Measurements from ENCODE around the gene SCD5. TPM values are rescaled to one million over a fixed set of nuclear protein-coding genes. Genes with fewer than 3 reads are reported as not detected.

Gene SCD5
- total and polyA plus RNA-seq, 9 of the 15 experiments (the other 6 are each of a cell fraction or from before 2014, with no cell fraction given) = 0.01 to 0.20 (median 0.03) TPM; not detected in 5

DNA sequence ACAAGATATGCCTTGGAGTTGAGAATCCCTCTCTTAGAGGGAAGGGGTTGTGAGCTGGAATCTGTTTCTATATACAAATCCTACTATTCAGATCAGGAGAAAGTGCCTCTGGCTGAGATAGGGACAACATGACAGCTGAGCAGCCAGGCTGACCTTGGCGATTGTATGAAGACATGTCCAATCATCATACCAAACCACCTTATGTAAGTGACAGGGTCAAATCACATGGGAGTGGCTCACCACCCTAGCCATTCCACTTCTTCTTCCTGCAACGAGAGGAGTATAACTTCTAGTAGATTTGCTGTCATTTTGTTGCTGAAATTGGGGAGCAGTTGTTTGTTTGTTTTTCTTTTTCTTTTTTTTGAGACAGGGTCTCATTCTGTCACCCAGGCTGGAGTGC is 188.6 kb downstream of the SCD5 start:
- H3K79me2 ChIP-seq (ENCODE audit: control insufficient read depth, insufficient read depth, low read length) = no peaks in the 10 kb centered on the region
- no peaks in the 10 kb centered on the region for H3K9me1 ChIP-seq (ENCODE audit: control insufficient read depth, insufficient read depth, low read length)
- FAIRE-seq (no peak), ATAC-seq (no peak), DNase-seq (ENCODE audit: extremely low read depth in 1 of 4, low spot score in 3 of 4) (no peak)
- no peak overlapping the region for H2AFZ ChIP-seq (ENCODE audit: low read depth, low read length)
- H3K27me3 ChIP-seq (ENCODE audit: control insufficient read depth in 2 of 2, insufficient read depth in 2 of 2, low read length in 2 of 2) = peaks cover 13 to 29% of the 10 kb centered on the region in 2 experiments; a peak in 4 of 5 replicates
- H3K36me3 ChIP-seq (ENCODE audit: control insufficient read depth, insufficient read depth, low read length) = no peaks in the 10 kb centered on the region
- WGBS (ENCODE audit: insufficient coverage, low coverage, missing lambda C conversion rate) = 0% methylated on average over 2 of the region's 2 CpGs
- no peak overlapping the region for H3K4me2 ChIP-seq (ENCODE audit: insufficient read depth, low read length)
- CTCF ChIA-PET (ENCODE audit: low intra/inter-chr PET ratio) = no interaction called here
- no peak overlapping the region for H3K27ac ChIP-seq (ENCODE audit: extremely low read depth, low read depth, low read length)
- no peaks in the 10 kb centered on the region for H4K20me1 ChIP-seq (replicated peaks; ENCODE audit: control insufficient read depth, insufficient read depth, low read length)
- H3K4me3 ChIP-seq = no peak overlapping the region
- H3K9ac ChIP-seq (ENCODE audit: insufficient read depth in 1 of 2, low read depth in 2 of 2, low read length in 2 of 2) = no peak overlapping the region
- in situ Hi-C loops (cut with MboI) (no loop called here), intact Hi-C loops (cut with micrococcal nuclease) (no loop called here)
- no peaks in the 10 kb centered on the region for H3K9me3 ChIP-seq (replicated peaks; ENCODE audit: control insufficient read depth, insufficient read depth, low read depth, low read length)
- BruUV-seq (replicated peaks) = no TSS peak
- TF ChIP-seq, protein P1, sequence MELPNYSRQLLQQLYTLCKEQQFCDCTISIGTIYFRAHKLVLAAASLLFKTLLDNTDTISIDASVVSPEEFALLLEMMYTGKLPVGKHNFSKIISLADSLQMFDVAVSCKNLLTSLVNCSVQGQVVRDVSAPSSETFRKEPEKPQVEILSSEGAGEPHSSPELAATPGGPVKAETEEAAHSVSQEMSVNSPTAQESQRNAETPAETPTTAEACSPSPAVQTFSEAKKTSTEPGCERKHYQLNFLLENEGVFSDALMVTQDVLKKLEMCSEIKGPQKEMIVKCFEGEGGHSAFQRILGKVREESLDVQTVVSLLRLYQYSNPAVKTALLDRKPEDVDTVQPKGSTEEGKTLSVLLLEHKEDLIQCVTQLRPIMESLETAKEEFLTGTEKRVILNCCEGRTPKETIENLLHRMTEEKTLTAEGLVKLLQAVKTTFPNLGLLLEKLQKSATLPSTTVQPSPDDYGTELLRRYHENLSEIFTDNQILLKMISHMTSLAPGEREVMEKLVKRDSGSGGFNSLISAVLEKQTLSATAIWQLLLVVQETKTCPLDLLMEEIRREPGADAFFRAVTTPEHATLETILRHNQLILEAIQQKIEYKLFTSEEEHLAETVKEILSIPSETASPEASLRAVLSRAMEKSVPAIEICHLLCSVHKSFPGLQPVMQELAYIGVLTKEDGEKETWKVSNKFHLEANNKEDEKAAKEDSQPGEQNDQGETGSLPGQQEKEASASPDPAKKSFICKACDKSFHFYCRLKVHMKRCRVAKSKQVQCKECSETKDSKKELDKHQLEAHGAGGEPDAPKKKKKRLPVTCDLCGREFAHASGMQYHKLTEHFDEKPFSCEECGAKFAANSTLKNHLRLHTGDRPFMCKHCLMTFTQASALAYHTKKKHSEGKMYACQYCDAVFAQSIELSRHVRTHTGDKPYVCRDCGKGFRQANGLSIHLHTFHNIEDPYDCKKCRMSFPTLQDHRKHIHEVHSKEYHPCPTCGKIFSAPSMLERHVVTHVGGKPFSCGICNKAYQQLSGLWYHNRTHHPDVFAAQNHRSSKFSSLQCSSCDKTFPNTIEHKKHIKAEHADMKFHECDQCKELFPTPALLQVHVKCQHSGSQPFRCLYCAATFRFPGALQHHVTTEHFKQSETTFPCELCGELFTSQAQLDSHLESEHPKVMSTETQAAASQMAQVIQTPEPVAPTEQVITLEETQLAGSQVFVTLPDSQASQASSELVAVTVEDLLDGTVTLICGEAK (IDR thresholded peaks at IDR 0.05) = no peak
- TF ChIP-seq, protein P1 (CRISPR knock-in tag; IDR thresholded peaks at IDR 0.05) = no peak
- TF ChIP-seq PML (IDR thresholded peaks at IDR 0.05; ENCODE audit: low read length) (no peak), YY1 (IDR thresholded peaks at IDR 0.05; ENCODE audit: borderline replicate concordance in 1 of 3, control insufficient read depth in 1 of 3, extremely low read depth in 1 of 3, insufficient read depth in 3 of 3, insufficient read length in 1 of 3, insufficient replicate concordance in 2 of 3, low read depth in 1 of 3, low read length in 2 of 3) (no peak), KLF6 (CRISPR knock-in tag; IDR thresholded peaks at IDR 0.05; ENCODE audit: borderline replicate concordance) (no peak), ZNF583 (CRISPR knock-in tag; IDR thresholded peaks at IDR 0.05) (no peak), C11orf30 (IDR thresholded peaks at IDR 0.05; ENCODE audit: low read depth) (no peak), MYNN (IDR thresholded peaks at IDR 0.05) (no peak), MYNN (CRISPR knock-in tag; IDR thresholded peaks at IDR 0.05) (no peak), DPF2 (IDR thresholded peaks at IDR 0.05) (no peak)
- TF ChIP-seq, protein P2, sequence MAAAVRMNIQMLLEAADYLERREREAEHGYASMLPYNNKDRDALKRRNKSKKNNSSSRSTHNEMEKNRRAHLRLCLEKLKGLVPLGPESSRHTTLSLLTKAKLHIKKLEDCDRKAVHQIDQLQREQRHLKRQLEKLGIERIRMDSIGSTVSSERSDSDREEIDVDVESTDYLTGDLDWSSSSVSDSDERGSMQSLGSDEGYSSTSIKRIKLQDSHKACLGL (CRISPR knock-in tag; IDR thresholded peaks at IDR 0.05; ENCODE audit: borderline replicate concordance, poor library complexity, severe bottlenecking) = no peak
- H3K4me1 ChIP-seq (replicated peaks in 1 of 2; ENCODE audit: control insufficient read depth in 2 of 2, insufficient read depth in 2 of 2, low read length in 2 of 2) = no peaks in the 10 kb centered on the region
- POLR2A ChIA-PET = no interaction called here
